Endodermal cell (in vitro differentiated cells): Measurements from ENCODE around the gene GSG1L. TPM values are rescaled to one million over a fixed set of nuclear protein-coding genes. Genes with fewer than 3 reads are reported as not detected.

Source experiments
- DNase-seq: peaks from one replicate; pipeline ENCODE4 v3.0.0-alpha.2; 2017
- H3K27ac ChIP-seq: 2 replicates; pipeline ENCODE4 v1.5.1; 2013; ENCODE audit warnings: mild to moderate bottlenecking, low read depth, low read length, moderate library complexity
- H3K27me3 ChIP-seq: 2 replicates; pipeline ENCODE4 v1.6.1; 2013; ENCODE audit warnings: mild to moderate bottlenecking, low read length, moderate library complexity; ENCODE audit not compliant: insufficient read depth, control insufficient read depth, poor library complexity, severe bottlenecking
- H3K36me3 ChIP-seq: 2 replicates; pipeline ENCODE4 v1.7.0; 2013; ENCODE audit warnings: mild to moderate bottlenecking, low read length, moderate library complexity; ENCODE audit not compliant: control insufficient read depth, insufficient read depth
- H3K4me1 ChIP-seq: one replicate; pipeline ENCODE4 v1.7.0; 2013; ENCODE audit warnings: low read length; ENCODE audit not compliant: control insufficient read depth, insufficient read depth
- H3K4me3 ChIP-seq: 2 replicates; pipeline ENCODE4 v1.5.1; 2013; ENCODE audit warnings: mild to moderate bottlenecking, low read length, moderate library complexity
- H3K9ac ChIP-seq: 2 replicates; pipeline ENCODE4 v1.6.1; 2013; ENCODE audit warnings: mild to moderate bottlenecking, low read length, moderate library complexity; ENCODE audit not compliant: poor library complexity, severe bottlenecking; ENCODE audit errors: extremely low read depth
- H3K9me3 ChIP-seq: 2 replicates; pipeline ENCODE4 v1.6.1; 2013; ENCODE audit warnings: mild to moderate bottlenecking, low read length, moderate library complexity; ENCODE audit not compliant: control insufficient read depth
- H3K27ac Mint-ChIP-seq: 2 replicates; pipeline ENCODE4 v1.8.0; 2020; ENCODE audit warnings: mixed read lengths
- H3K27me3 Mint-ChIP-seq: 2 replicates; pipeline ENCODE4 v1.8.0; 2021; ENCODE audit warnings: mild to moderate bottlenecking, mixed read lengths; ENCODE audit not compliant: insufficient read depth
- H3K36me3 Mint-ChIP-seq: 2 replicates; pipeline ENCODE4 v1.8.0; 2020; ENCODE audit warnings: low read depth, mixed read lengths
- H3K4me1 Mint-ChIP-seq: 2 replicates; pipeline ENCODE4 v1.8.0; 2020; ENCODE audit warnings: mixed read lengths
- H3K4me3 Mint-ChIP-seq: 2 replicates; pipeline ENCODE4 v1.8.0; 2020; ENCODE audit warnings: mild to moderate bottlenecking, moderate library complexity, mixed read lengths
- H3K9me3 Mint-ChIP-seq: 2 replicates; pipeline ENCODE4 v1.8.0; 2020; ENCODE audit warnings: mild to moderate bottlenecking, mixed read lengths
- CTCF ChIP-seq: fragments of 200-600 bp; sonication (generic); conservative IDR thresholded peaks from 2 replicates; pipeline ENCODE4 v1.5.0; 2021; ENCODE audit warnings: antibody characterized with exemption, mild to moderate bottlenecking
- WGBS, 2 experiments: methylation state at CpG; one replicate each; pipeline versions ENCODE4 v1.1.5 to v1.1.7; 2013; ENCODE audit warnings: missing lambda C conversion rate in 2 of 2, mixed read lengths in 1 of 2; ENCODE audit not compliant: insufficient coverage in 1 of 2, insufficient read length in 1 of 2; 5-methylcytosine and 5-hydroxymethylcytosine counted together
- total RNA-seq, 2 donors: library from RNA; stranded (reverse); fragmentation: NEBNext Ultra II Directional in 1 of 2; extraction: Animal tissue kit (Norgen Biotek cat#: 25700) in 1 of 2; gene quantifications; 2 replicates in 1 of 2; 3 replicates in 1 of 2; pipeline ENCODE4 v1.2.1, GENCODE V29; 2021

GSG1L gene
- total RNA-seq, 2 donors from 2014 or later = 0.24 TPM; not detected in 1

- Mint-ChIP-seq H3K27ac (no peak overlapping the region), H3K4me3 (no peak overlapping the region), H3K4me1 (no peaks in the 10 kb centered on the region), H3K36me3 (no peaks in the 10 kb centered on the region), H3K27me3 (peaks cover 8% of the 10 kb centered on the region), H3K9me3 (peaks cover 12% of the 10 kb centered on the region)
- Histone ChIP-seq H3K9ac (no peak overlapping the region), H3K36me3 (no peaks in the 10 kb centered on the region), H3K4me1 (no peaks in the 10 kb centered on the region), H3K4me3 (no peak overlapping the region), H3K27ac (no peak overlapping the region), H3K9me3 (no peaks in the 10 kb centered on the region), H3K27me3 (no peaks in the 10 kb centered on the region)
- no peak for TF ChIP-seq CTCF
- DNase-seq = no peak
- 79 to 84% methylated on average over 3 of the region's 3 CpGs for WGBS, 2 experiments
Observed at GRCh38 chr16:27961296-27961620, 102.3 kb downstream of the GSG1L start.

DNA sequence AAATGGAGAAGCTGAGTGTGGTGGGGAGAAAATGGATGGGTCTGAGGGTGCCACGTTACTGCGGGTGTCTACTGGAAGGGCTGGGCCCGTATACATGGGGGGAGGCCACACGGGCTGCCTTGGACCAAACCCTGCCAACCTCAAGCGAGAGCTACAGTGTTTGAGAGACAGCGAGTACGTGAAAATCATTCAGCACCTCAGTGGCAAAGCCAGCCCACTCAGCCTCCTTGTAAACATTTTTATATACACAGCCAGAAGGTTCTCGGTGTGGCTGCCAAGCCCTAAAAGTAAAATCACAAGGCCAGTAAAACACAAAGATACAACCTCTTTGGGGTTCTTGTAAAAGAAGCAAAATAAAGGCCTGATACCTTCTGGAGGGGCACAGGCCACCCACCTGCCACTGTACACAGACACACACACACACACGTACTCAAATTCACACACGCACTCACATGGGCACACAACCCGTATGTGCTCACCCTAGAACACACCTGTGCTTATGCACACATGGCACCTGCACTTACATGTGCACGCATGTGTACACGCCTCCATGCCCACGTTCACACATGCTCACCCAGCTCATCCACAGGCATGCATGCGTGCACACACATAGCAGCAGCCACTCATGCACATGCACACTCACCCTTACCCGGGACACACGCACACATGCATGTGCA lies 102.8 kb downstream of the GSG1L start:
- DNase-seq = no peak
- no peak overlapping the region for H3K4me3 Mint-ChIP-seq

DNA sequence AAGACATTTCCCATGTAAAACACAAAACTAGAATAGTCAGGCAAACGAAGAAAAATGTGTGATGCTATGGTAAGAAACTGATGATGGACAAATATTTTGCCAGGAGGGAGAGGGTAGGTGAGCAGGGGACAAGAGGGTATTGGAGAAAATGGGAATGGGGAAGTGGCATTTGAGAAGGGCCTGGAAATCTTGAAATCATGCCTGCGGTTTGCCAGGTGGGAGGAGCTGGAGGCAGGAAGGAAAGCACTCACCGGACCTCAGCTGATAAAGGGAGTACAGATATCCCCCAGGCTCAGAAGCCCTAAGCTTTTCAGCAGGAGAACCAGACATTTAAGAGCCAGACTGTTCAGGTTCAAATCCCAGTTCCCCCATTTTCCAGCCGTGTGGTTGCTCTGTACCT lies 103.6 kb downstream of the GSG1L start:
- no peak for DNase-seq
- Mint-ChIP-seq H3K27ac (no peak overlapping the region), H3K4me1 (no peaks in the 10 kb centered on the region), H3K9me3 (peaks cover 21% of the 10 kb centered on the region), H3K36me3 (no peaks in the 10 kb centered on the region), H3K4me3 (no peak overlapping the region), H3K27me3 (peaks cover 5% of the 10 kb centered on the region)
- no peak overlapping the region for H3K4me3 ChIP-seq
- H3K36me3 ChIP-seq = no peaks in the 10 kb centered on the region
- 68 to 81% methylated on average over 4 of the region's 4 CpGs for WGBS, 2 experiments
- H3K4me1 ChIP-seq = no peaks in the 10 kb centered on the region
- no peaks in the 10 kb centered on the region for H3K27me3 ChIP-seq
- H3K27ac ChIP-seq = no peak overlapping the region
- H3K9me3 ChIP-seq = no peaks in the 10 kb centered on the region
- H3K9ac ChIP-seq = no peak overlapping the region
- TF ChIP-seq CTCF = no peak

More for the DNA sequence above, 102.8 kb downstream of the GSG1L start:
- no peak overlapping the region for H3K9ac ChIP-seq
- Mint-ChIP-seq H3K9me3 (peaks cover 13% of the 10 kb centered on the region), H3K4me1 (no peaks in the 10 kb centered on the region), H3K27me3 (peaks cover 6% of the 10 kb centered on the region), H3K36me3 (no peaks in the 10 kb centered on the region), H3K27ac (no peak overlapping the region)
- H3K4me3 ChIP-seq = no peak overlapping the region
- no peak for TF ChIP-seq CTCF
- H3K9me3 ChIP-seq = no peaks in the 10 kb centered on the region
- no peaks in the 10 kb centered on the region for H3K27me3 ChIP-seq
- no peaks in the 10 kb centered on the region for H3K4me1 ChIP-seq
- H3K27ac ChIP-seq = no peak overlapping the region
- H3K36me3 ChIP-seq = no peaks in the 10 kb centered on the region
- WGBS, 2 experiments = 88 to 94% methylated on average over 11 to 17 of the region's 17 CpGs
